Suprapubic skin (tissue), 4 donors: ENCODE measurements around the gene SLC31A2. TPM values are rescaled to one million over a fixed set of nuclear protein-coding genes. Genes with fewer than 3 reads are reported as not detected.

Source experiments
- DNase-seq, 2 donors: peaks; one replicate each; pipeline ENCODE4 v3.0.0-alpha.2; 2019; ENCODE audit warnings: low spot score in 2 of 2
- H3K27ac ChIP-seq: fragments of 200-600 bp; sonication (generic); one replicate; pipeline ENCODE4 v1.5.1; 2019
- H3K27me3 ChIP-seq: fragments of 200-600 bp; sonication (generic); one replicate; pipeline ENCODE4 v1.5.1; 2019
- H3K36me3 ChIP-seq: fragments of 200-600 bp; sonication (generic); one replicate; pipeline ENCODE4 v1.5.1; 2019
- H3K4me1 ChIP-seq: fragments of 200-600 bp; sonication (generic); one replicate; pipeline ENCODE4 v1.5.1; 2019
- H3K4me3 ChIP-seq: fragments of 200-600 bp; sonication (generic); one replicate; pipeline ENCODE4 v1.5.1; 2019; ENCODE audit warnings: mild to moderate bottlenecking
- H3K9me3 ChIP-seq: fragments of 200-600 bp; sonication (generic); one replicate; pipeline ENCODE4 v1.5.1; 2019
- CTCF ChIP-seq, 2 donors: fragments of 200-600 bp in 1 of 2; fragments of 450-650 bp in 1 of 2; sonication (generic) in 1 of 2; IDR thresholded peaks; one replicate each; pipeline ENCODE4 v1.5.1; 2016 to 2019; ENCODE audit warnings: antibody characterized with exemption in 2 of 2, mild to moderate bottlenecking in 1 of 2, moderate library complexity in 1 of 2
- EP300 ChIP-seq: sonication (generic); formaldehyde crosslinking; IDR thresholded peaks from one replicate; pipeline ENCODE4 v1.6.1; 2017; ENCODE audit warnings: antibody characterized with exemption
- POLR2A ChIP-seq, 2 donors: fragments of 450-650 bp; IDR thresholded peaks; one replicate each; pipeline ENCODE4 v1.6.1; 2017; ENCODE audit warnings: antibody characterized with exemption in 2 of 2, mild to moderate bottlenecking in 2 of 2, moderate library complexity in 2 of 2
- POLR2AphosphoS5 ChIP-seq, 3 donors: sonication (generic); formaldehyde crosslinking; IDR thresholded peaks; one replicate each; pipeline ENCODE4 v1.6.1; 2017; ENCODE audit warnings: antibody characterized with exemption in 3 of 3
- WGBS: methylation state at CpG from one replicate; pipeline ENCODE4 v1.1.5; 2018; 5-methylcytosine and 5-hydroxymethylcytosine counted together
- total RNA-seq, 4 donors: library from RNA; depleted of rRNA; stranded (reverse); fragments of >200 nt; gene quantifications; one replicate each; pipeline ENCODE4 v1.1.0, GENCODE V29; 2016

SLC31A2 gene
- total RNA-seq, 4 donors from 2014 or later, result 49.8 to 114 (median 88.4) TPM

GRCh38 chr9:113158446-113158845 lies 7.6 kb downstream of the SLC31A2 start:
- WGBS, result 86% methylated on average over 5 of the region's 5 CpGs
- Histone ChIP-seq H3K4me1 (peaks cover 35% of the 10 kb centered on the region), H3K4me3 (no peak overlapping the region), H3K9me3 (no peaks in the 10 kb centered on the region), H3K27ac (no peak overlapping the region), H3K27me3 (no peaks in the 10 kb centered on the region), H3K36me3 (peaks cover 55% of the 10 kb centered on the region)
- TF ChIP-seq CTCF (IDR thresholded peaks at IDR 0.05) (no peak), EP300 (no peak), POLR2AphosphoS5 (IDR thresholded peaks at IDR 0.05) (no peak), POLR2A (IDR thresholded peaks at IDR 0.05) (no peak)
- DNase-seq, result no peak

- TF ChIP-seq POLR2AphosphoS5 (IDR thresholded peaks at IDR 0.05) (no peak), EP300 (no peak), POLR2A (IDR thresholded peaks at IDR 0.05) (no peak), CTCF (IDR thresholded peaks at IDR 0.05) (no peak)
- Histone ChIP-seq H3K36me3 (peaks cover 74% of the 10 kb centered on the region), H3K27ac (no peak overlapping the region), H3K4me1 (peaks cover 26% of the 10 kb centered on the region), H3K27me3 (no peaks in the 10 kb centered on the region), H3K9me3 (no peaks in the 10 kb centered on the region), H3K4me3 (no peak overlapping the region)
- WGBS, result 43% methylated on average over 3 of the region's 3 CpGs
- no peak for DNase-seq
Observed at GRCh38 chr9:113160571-113160970, 9.8 kb downstream of the SLC31A2 start.

- H3K27me3 ChIP-seq, result no peaks in the 10 kb centered on the region
- no peak overlapping the region for H3K27ac ChIP-seq
- 59% methylated on average over 3 of the region's 3 CpGs for whole genome bisulfite sequencing
- H3K36me3 ChIP-seq, result peaks cover 90% of the 10 kb centered on the region
- H3K4me3 ChIP-seq, result no peak overlapping the region
- DNase-seq, result no peak
- H3K9me3 ChIP-seq, result no peaks in the 10 kb centered on the region
- H3K4me1 ChIP-seq, result peaks cover 13% of the 10 kb centered on the region
- no peak for TF ChIP-seq CTCF (IDR thresholded peaks at IDR 0.05)
- no peak for TF ChIP-seq POLR2A (IDR thresholded peaks at IDR 0.05)
- no peak for TF ChIP-seq EP300
- no peak for TF ChIP-seq POLR2AphosphoS5 (IDR thresholded peaks at IDR 0.05)
Observed at GRCh38 chr9:113163001-113163400, 12.2 kb downstream of the SLC31A2 start.

- peaks cover 90% of the 10 kb centered on the region for H3K36me3 ChIP-seq
- WGBS, result 49% methylated on average over 4 of the region's 4 CpGs
Observed at GRCh38 chr9:113164536-113165300, 13.9 kb downstream of the SLC31A2 start.

More at GRCh38 chr9:113164536-113165300, 13.9 kb downstream of the SLC31A2 start:
- TF ChIP-seq POLR2AphosphoS5 (IDR thresholded peaks at IDR 0.05) (no peak), CTCF (IDR thresholded peaks at IDR 0.05) (no peak), EP300 (no peak), POLR2A (IDR thresholded peaks at IDR 0.05) (no peak)
- Histone ChIP-seq H3K4me3 (no peak overlapping the region), H3K27ac (no peak overlapping the region), H3K27me3 (no peaks in the 10 kb centered on the region), H3K4me1 (peaks cover 13% of the 10 kb centered on the region), H3K9me3 (no peaks in the 10 kb centered on the region)
- DNase-seq, result no peak
